OCI-LY7 (cell line): ENCODE measurements around the gene GATAD2A. TPM values are rescaled to one million over a fixed set of nuclear protein-coding genes. Genes with fewer than 3 reads are reported as not detected.

Experiments
- BruUV-seq: library from RNA; stranded (reverse); fragments of 400-500 nt; replicated peaks from 2 replicates; lab custom pipeline; 2021; lab: Mats Ljungman, UMichigan
- CTCF ChIA-PET: fragments of 300-600 bp; sonication (Branson Sonifier 250); formaldehyde crosslinking; loops from one replicate; lab custom pipeline; 2022; ENCODE audit warnings: antibody characterized with exemption; ENCODE audit not compliant: unreplicated experiment; lab: Charles Lee
- POLR2A ChIA-PET: fragments of 300-600 bp; sonication (Branson Sonifier 250); formaldehyde crosslinking; loops from one replicate; lab custom pipeline; 2022; ENCODE audit warnings: antibody characterized with exemption; lab: Charles Lee
- DNase-seq: peaks from one replicate; pipeline ENCODE4 v3.0.0-alpha.2; 2015; ENCODE audit warnings: low spot score
- H2AFZ ChIP-seq: fragments of 200-600 bp; sonication (generic), shearing (Covaris generic); 2 replicates; pipeline ENCODE4 v1.6.1; 2014; ENCODE audit warnings: mild to moderate bottlenecking, antibody characterized with exemption, low read length, moderate library complexity
- H3K27ac ChIP-seq: fragments of 200-600 bp; sonication (generic); 2 replicates; pipeline ENCODE4 v1.5.1; 2014; ENCODE audit warnings: mixed run types, low read depth, mild to moderate bottlenecking, moderate library complexity, low read length, inconsistent platforms; ENCODE audit not compliant: poor library complexity, severe bottlenecking
- H3K36me3 ChIP-seq: fragments of 200-600 bp; sonication (generic); 2 replicates; pipeline ENCODE4 v1.6.1; 2014; ENCODE audit warnings: mild to moderate bottlenecking, antibody characterized with exemption, low read length, moderate library complexity, mixed read lengths; ENCODE audit not compliant: insufficient read depth
- H3K4me1 ChIP-seq: fragments of 200-600 bp; sonication (generic); 2 replicates; pipeline ENCODE4 v1.5.1; 2014; ENCODE audit warnings: mild to moderate bottlenecking, low read length; ENCODE audit not compliant: insufficient read depth, poor library complexity, severe bottlenecking
- H3K4me2 ChIP-seq: fragments of 200-600 bp; sonication (generic); 2 replicates; pipeline ENCODE4 v1.6.1; 2014; ENCODE audit warnings: mild to moderate bottlenecking, low read length
- H3K4me3 ChIP-seq: fragments of 200-600 bp; sonication (generic); 2 replicates; pipeline ENCODE4 v1.5.1; 2014; ENCODE audit warnings: mild to moderate bottlenecking, low read depth, low read length; ENCODE audit not compliant: poor library complexity, severe bottlenecking
- H3K79me2 ChIP-seq: fragments of 200-600 bp; sonication (generic); 2 replicates; pipeline ENCODE4 v1.6.1; 2016; ENCODE audit warnings: low read depth, mild to moderate bottlenecking, low read length, moderate library complexity, mixed read lengths; ENCODE audit not compliant: insufficient read depth
- H3K9me2 ChIP-seq: fragments of 200-600 bp; sonication (generic); 2 replicates; pipeline ENCODE4 v1.6.1; 2016; ENCODE audit warnings: mild to moderate bottlenecking, low read length, mixed read lengths; ENCODE audit not compliant: insufficient read depth
- H3K9me3 ChIP-seq: fragments of 200-600 bp; sonication (generic); 2 replicates; pipeline ENCODE4 v1.6.1; 2014; ENCODE audit warnings: mild to moderate bottlenecking, mixed run types, low read length, mixed read lengths
- H4K20me1 ChIP-seq: fragments of 200-600 bp; sonication (generic); 2 replicates; pipeline ENCODE4 v1.6.1; 2014; ENCODE audit warnings: mild to moderate bottlenecking, antibody characterized with exemption, low read length, moderate library complexity, mixed read lengths; ENCODE audit not compliant: insufficient read depth
- EZH2phosphoT487 ChIP-seq: fragments of 200-600 bp; sonication (generic); IDR thresholded peaks from 2 replicates; pipeline ENCODE4 v1.6.1; 2018; ENCODE audit warnings: low read depth, borderline replicate concordance, mild to moderate bottlenecking, mixed run types, antibody characterized with exemption, low read length, moderate library complexity, mixed read lengths
- intact Hi-C: fragments of 100-400 bp; cut with micrococcal nuclease; formaldehyde crosslinking; loops from one replicate; pipeline ENCODE4 v1.10.0; 2022; ENCODE audit not compliant: unreplicated experiment
- total RNA-seq, 2 experiments: library from RNA; depleted of rRNA in 1 of 2; stranded (reverse); fragments of >200 nt in 1 of 2; shearing (Covaris generic) in 1 of 2; gene quantifications; 2 replicates each; pipeline ENCODE4 v1.2.3, GENCODE V29; 2014 to 2022
- TF ChIP-seq, protein P1 (sequence below): fragments of 200-600 bp; sonication (generic); conservative IDR thresholded peaks from 2 replicates; pipeline ENCODE4 v1.5.1; 2014; ENCODE audit warnings: mild to moderate bottlenecking, antibody characterized with exemption, low read length, moderate library complexity, mixed read lengths

GATAD2A gene
- total RNA-seq, 2 experiments from 2014 or later, result 62.8 to 156 TPM

DNA sequence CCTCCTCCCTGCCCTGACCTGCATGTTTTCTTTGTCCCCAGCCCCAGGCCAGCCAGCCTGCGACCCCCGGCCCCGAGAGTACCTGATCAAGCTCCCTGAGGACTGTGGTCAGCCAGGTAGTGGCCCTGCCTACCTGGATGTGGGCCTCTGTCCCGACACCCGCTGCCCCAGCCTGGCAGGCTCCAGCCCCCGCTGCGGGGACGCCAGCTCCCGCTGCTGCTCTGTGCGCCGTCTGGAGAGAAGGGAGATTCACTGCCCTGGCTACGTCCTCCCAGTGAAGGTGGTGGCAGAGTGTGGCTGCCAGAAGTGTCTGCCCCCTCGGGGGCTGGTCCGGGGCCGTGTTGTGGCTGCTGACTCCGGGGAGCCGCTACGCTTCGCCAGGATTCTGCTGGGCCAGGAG lies 138.2 kb downstream of the GATAD2A start:
- H3K4me1 ChIP-seq, result peaks cover 6% of the 10 kb centered on the region
- no peaks in the 10 kb centered on the region for H3K9me3 ChIP-seq
- no peaks in the 10 kb centered on the region for H3K79me2 ChIP-seq
- no TSS peak for BruUV-seq
- intact Hi-C loops, result no loop called here
- ChIA-PET CTCF (no interaction called here), POLR2A (interaction anchor here (0.6 kb wide), 1 partner anchor 224 kb away, joined by 5 read pairs; no protein-coding TSS in a partner anchor)
- TF ChIP-seq EZH2phosphoT487, result no peak
- TF ChIP-seq, protein P1, sequence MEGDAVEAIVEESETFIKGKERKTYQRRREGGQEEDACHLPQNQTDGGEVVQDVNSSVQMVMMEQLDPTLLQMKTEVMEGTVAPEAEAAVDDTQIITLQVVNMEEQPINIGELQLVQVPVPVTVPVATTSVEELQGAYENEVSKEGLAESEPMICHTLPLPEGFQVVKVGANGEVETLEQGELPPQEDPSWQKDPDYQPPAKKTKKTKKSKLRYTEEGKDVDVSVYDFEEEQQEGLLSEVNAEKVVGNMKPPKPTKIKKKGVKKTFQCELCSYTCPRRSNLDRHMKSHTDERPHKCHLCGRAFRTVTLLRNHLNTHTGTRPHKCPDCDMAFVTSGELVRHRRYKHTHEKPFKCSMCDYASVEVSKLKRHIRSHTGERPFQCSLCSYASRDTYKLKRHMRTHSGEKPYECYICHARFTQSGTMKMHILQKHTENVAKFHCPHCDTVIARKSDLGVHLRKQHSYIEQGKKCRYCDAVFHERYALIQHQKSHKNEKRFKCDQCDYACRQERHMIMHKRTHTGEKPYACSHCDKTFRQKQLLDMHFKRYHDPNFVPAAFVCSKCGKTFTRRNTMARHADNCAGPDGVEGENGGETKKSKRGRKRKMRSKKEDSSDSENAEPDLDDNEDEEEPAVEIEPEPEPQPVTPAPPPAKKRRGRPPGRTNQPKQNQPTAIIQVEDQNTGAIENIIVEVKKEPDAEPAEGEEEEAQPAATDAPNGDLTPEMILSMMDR, result no peak
- no peaks in the 10 kb centered on the region for H3K36me3 ChIP-seq
- no peak overlapping the region for H2AFZ ChIP-seq
- no peaks in the 10 kb centered on the region for H3K9me2 ChIP-seq
- H3K27ac ChIP-seq, result no peak overlapping the region
- no peaks in the 10 kb centered on the region for H4K20me1 ChIP-seq
- DNase-seq, result no peak
- H3K4me2 ChIP-seq, result no peak overlapping the region
- H3K4me3 ChIP-seq, result no peak overlapping the region

- Histone ChIP-seq H3K4me2 (no peak overlapping the region), H3K4me3 (no peak overlapping the region), H3K79me2 (no peaks in the 10 kb centered on the region), H2AFZ (no peak overlapping the region), H3K27ac (no peak overlapping the region), H3K9me2 (no peaks in the 10 kb centered on the region), H3K9me3 (no peaks in the 10 kb centered on the region), H3K36me3 (no peaks in the 10 kb centered on the region), H4K20me1 (no peaks in the 10 kb centered on the region), H3K4me1 (peaks cover 5% of the 10 kb centered on the region)
- no peak for TF ChIP-seq EZH2phosphoT487
- TF ChIP-seq, protein P1, result no peak
- ChIA-PET POLR2A (no interaction called here), CTCF (no interaction called here)
- intact Hi-C loops, result no loop called here
- no TSS peak for BruUV-seq
- DNase-seq, result no peak
Measured at GRCh38 chr19:19544257-19544953, 138.9 kb downstream of the GATAD2A start.

DNA sequence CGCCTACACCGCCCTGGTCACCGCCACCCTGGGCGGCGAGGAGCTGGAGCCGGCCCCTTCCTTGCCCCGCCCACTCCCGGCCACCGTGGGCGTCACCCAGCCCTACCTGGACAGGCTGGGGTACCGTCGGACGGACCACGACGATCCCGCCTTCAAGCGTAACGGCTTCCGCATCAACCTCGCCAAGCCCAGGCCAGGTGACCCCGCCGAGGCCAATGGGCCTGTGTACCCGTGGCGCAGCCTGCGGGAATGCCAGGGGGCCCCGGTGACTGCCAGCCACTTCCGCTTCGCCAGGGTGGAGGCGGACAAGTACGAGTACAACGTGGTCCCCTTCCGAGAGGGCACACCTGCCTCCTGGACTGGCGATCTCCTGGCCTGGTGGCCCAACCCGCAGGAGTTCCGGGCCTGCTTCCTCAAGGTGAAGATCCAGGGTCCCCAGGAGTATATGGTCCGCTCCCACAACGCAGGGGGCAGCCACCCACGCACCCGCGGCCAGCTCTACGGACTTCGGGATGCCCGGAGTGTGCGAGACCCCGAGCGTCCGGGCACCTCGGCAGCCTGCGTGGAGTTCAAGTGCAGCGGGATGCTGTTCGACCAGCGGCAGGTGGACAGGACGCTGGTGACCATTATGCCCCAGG lies 139.6 kb downstream of the GATAD2A start:
- CTCF ChIA-PET, result no interaction called here
- POLR2A ChIA-PET, result no interaction called here
- no peaks in the 10 kb centered on the region for H3K79me2 ChIP-seq
- no peak for DNase-seq
- intact Hi-C loops, result no loop called here
- no peaks in the 10 kb centered on the region for H4K20me1 ChIP-seq
- no peak overlapping the region for H3K27ac ChIP-seq
- H2AFZ ChIP-seq, result no peak overlapping the region
- H3K9me2 ChIP-seq, result no peaks in the 10 kb centered on the region
- TF ChIP-seq, protein P1, result no peak
- TF ChIP-seq EZH2phosphoT487, result no peak
- peaks cover 5% of the 10 kb centered on the region for H3K4me1 ChIP-seq
- no peaks in the 10 kb centered on the region for H3K9me3 ChIP-seq
- no peak overlapping the region for H3K4me3 ChIP-seq
- BruUV-seq, result no TSS peak
- no peaks in the 10 kb centered on the region for H3K36me3 ChIP-seq
- no peak overlapping the region for H3K4me2 ChIP-seq
